Neutrophil (primary cell): ENCODE results near the gene MAST3.

Source experiments
- H3K27ac ChIP-seq: fragments of 200-600 bp; sonication (generic); 2 replicates; pipeline ENCODE4 v1.5.1; 2016; ENCODE audit warnings: mild to moderate bottlenecking, moderate library complexity
- H3K27me3 ChIP-seq: fragments of 200-600 bp; sonication (generic); 2 replicates; pipeline ENCODE4 v1.6.0; 2016; ENCODE audit warnings: mild to moderate bottlenecking
- H3K36me3 ChIP-seq: fragments of 200-600 bp; sonication (generic); 2 replicates; pipeline ENCODE4 v1.5.1; 2017
- H3K4me1 ChIP-seq, 2 experiments: fragments of 200-600 bp in 1 of 2; sonication (generic) in 1 of 2; 1 replicate in 1 of 2; 2 replicates in 1 of 2; pipeline versions ENCODE4 v1.5.1 to v1.6.1; 2013 to 2016; ENCODE audit warnings: low read depth in 1 of 2, low read length in 1 of 2, mild to moderate bottlenecking in 1 of 2, moderate library complexity in 1 of 2; ENCODE audit not compliant: control insufficient read depth in 1 of 2, insufficient read depth in 1 of 2
- H3K4me3 ChIP-seq, 2 experiments: fragments of 200-600 bp in 1 of 2; sonication (generic) in 1 of 2; 1 replicate in 1 of 2; 2 replicates in 1 of 2; pipeline ENCODE4 v1.5.1; 2013 to 2016; ENCODE audit warnings: low read depth in 1 of 2, low read length in 1 of 2, mild to moderate bottlenecking in 1 of 2, moderate library complexity in 1 of 2
- H3K9me3 ChIP-seq: fragments of 200-600 bp; sonication (generic); 2 replicates; pipeline ENCODE4 v1.5.1; 2016
- CTCF ChIP-seq: fragments of 200-600 bp; sonication (generic); IDR thresholded peaks from 2 replicates; pipeline ENCODE4 v1.5.1; 2016; ENCODE audit warnings: antibody characterized with exemption

The MAST3 gene

GRCh38 chr19:18108897-18109296 lies 11.3 kb downstream of the MAST3 start:
- Histone ChIP-seq H3K9me3 (no peaks in the 10 kb centered on the region), H3K4me3 (peak overlapping the region; percentile 92 to 95), H3K27ac (peak overlapping the region; percentile 98), H3K4me1 (peaks cover 73 to 74% of the 10 kb centered on the region in 2 experiments), H3K27me3 (no peaks in the 10 kb centered on the region), H3K36me3 (peaks cover 33% of the 10 kb centered on the region)
- TF ChIP-seq CTCF: no peak

- Histone ChIP-seq H3K27ac (peak overlapping the region; percentile 98), H3K27me3 (no peaks in the 10 kb centered on the region), H3K4me1 (peaks cover 71% of the 10 kb centered on the region in 2 experiments)
Observed at GRCh38 chr19:18109341-18109732, 11.8 kb downstream of the MAST3 start.

DNA sequence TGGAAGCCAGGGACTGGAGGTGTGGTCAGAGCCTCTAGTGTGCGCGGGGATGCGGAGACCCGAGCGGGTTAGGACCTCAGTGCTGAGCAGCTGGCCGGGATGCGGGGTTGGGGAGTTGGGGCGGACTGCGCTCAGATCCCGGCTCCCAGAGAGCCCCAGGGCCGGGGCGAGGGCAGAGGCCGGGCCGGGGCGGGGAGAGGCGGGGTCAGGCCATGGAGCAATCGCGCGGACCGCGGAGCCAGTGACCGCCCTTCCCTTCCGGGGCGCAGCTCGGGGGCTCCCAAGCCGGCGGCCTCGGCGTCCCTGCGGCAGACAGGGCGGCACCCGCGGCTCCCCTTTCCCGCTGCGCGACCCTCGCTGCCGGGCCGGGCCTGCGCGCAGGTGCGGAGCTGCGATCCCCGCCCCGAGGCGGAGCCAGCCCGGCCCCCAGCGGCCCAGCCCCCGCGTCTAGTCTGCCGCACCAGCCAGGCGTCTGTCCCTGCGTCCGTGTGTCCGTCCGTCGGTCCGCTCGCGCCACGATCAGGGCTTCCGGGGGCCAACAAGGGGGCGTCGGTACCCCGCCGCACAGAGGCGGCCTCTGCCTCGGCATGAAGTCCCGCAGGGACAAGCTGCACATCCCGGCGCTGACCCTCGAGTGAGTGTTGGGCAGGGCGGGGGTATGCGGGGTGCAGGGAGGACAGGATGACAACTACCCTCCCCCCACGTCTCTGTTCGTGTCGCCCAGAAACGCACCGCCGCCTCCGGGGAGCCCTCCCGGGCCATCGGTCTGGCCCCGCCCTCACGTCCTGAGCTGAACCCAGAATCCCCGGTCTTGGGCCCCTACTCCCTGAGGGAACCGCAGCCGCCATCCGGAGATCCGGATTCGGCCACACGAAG lies 12.4 kb downstream of the MAST3 start:
- peak; percentile 21 for TF ChIP-seq CTCF
- Histone ChIP-seq H3K27me3 (no peaks in the 10 kb centered on the region), H3K4me3 (peak overlapping the region; percentile 92 to 95), H3K36me3 (peaks cover 44% of the 10 kb centered on the region), H3K27ac (peak overlapping the region; percentile 98), H3K9me3 (no peaks in the 10 kb centered on the region), H3K4me1 (peaks cover 67 to 71% of the 10 kb centered on the region in 2 experiments)

More at GRCh38 chr19:18109341-18109732, 11.8 kb downstream of the MAST3 start:
- peaks cover 37% of the 10 kb centered on the region for H3K36me3 ChIP-seq
- TF ChIP-seq CTCF: no peak
- no peaks in the 10 kb centered on the region for H3K9me3 ChIP-seq
- peak overlapping the region; percentile 92 to 95 for H3K4me3 ChIP-seq

DNA sequence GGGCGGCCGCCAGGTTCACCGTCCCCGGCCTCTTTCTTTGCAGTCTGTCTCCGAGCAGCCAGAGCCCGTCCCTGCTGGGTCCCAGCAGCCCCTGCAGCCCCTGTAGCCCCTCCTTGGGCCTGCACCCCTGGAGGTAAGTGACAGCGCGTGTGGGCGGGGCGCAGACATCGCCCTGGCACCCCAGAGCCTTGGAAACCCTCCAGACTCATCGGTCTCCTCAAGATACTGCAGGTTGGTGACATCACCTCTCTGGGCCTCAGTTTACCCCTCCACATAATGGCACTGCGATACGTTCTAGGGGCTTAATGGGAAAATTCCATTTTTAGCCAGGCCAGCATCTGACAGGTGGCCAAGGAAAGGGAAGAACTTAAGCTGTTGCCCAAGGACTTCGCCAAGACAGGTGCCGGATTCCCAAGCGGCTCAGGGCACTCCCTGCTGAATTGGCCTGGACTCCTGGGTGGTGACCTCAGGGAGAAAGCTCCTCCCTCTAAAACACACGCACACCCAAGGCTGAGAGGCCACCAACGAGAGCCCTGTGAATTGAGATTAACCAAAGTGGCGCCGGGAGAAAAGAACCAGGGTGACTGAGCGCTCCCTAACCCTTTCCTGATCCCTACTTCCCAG lies 13.1 kb downstream of the MAST3 start:
- TF ChIP-seq CTCF: no peak
- Histone ChIP-seq H3K36me3 (peaks cover 51% of the 10 kb centered on the region), H3K27me3 (no peaks in the 10 kb centered on the region), H3K4me3 (peak overlapping the region; percentile 92 to 95), H3K27ac (peak overlapping the region; percentile 98), H3K4me1 (peaks cover 74 to 75% of the 10 kb centered on the region in 2 experiments), H3K9me3 (no peaks in the 10 kb centered on the region)

DNA sequence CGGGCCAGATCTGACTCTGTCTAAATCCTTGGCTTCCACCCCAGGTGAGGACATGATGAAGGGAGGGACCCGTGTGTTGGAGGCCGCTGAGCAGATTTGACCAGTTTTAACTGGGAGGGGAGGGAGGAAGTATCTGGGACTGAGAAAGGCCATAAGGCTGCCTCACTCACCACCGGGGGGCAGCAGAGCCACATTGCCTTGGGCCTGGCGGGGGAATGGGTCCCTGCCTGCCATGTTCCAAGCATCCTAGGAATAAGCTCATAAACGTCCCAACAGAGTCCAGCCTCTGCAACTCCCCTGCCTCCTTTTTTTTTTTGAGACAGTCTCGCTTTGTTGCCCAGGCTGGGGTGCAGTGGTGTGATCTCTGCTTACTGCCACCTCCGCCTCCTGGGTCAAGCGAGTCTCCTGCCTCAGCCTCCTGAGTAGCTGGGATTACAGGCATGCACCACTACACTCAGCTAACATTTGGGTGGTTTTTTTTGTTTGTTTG lies 15.5 kb downstream of the MAST3 start:
- peak overlapping the region; percentile 35 to 95 for H3K4me3 ChIP-seq
- peak overlapping the region; percentile 98 for H3K27ac ChIP-seq
- no peaks in the 10 kb centered on the region for H3K9me3 ChIP-seq
- TF ChIP-seq CTCF: peak; percentile 88
- peaks cover 63% of the 10 kb centered on the region for H3K36me3 ChIP-seq
- peaks cover 71 to 78% of the 10 kb centered on the region in 2 experiments for H3K4me1 ChIP-seq
- no peaks in the 10 kb centered on the region for H3K27me3 ChIP-seq
